A549 (cell line): ENCODE data around the gene TP53INP2.
"Not testable (repeated sequence)": the region's sequence is repeated elsewhere in the genome, so short reads cannot be mapped to it uniquely, and the experiment has no call there.

Experiments used
- EP300 ChIP-seq, 2 experiments: fragments of >200 bp; sonication (Bioruptor Twin); formaldehyde crosslinking; IDR thresholded peaks; 2 replicates in 1 of 2; 3 replicates in 1 of 2; pipeline ENCODE4 v1.6.1; 2016 to 2017
- ESRRA ChIP-seq: fragments of 150-350 bp; IDR thresholded peaks from 2 replicates; pipeline ENCODE4 v1.6.1; 2014; ENCODE audit warnings: mild to moderate bottlenecking, low read length, borderline replicate concordance
- FOSB ChIP-seq: fragments of 250-450 bp; sonication (Bioruptor Pico); IDR thresholded peaks from 2 replicates; pipeline ENCODE4 v1.5.0; 2020; ENCODE audit warnings: mild to moderate bottlenecking, moderate library complexity
- KDM5A ChIP-seq: fragments of 200-600 bp; sonication (generic); IDR thresholded peaks from 2 replicates; pipeline ENCODE4 v1.6.1; 2016; ENCODE audit warnings: antibody characterized with exemption, mild to moderate bottlenecking
- MYC ChIP-seq: IDR thresholded peaks from 2 replicates; pipeline ENCODE4 v1.6.1; 2012; ENCODE audit warnings: mild to moderate bottlenecking, inconsistent platforms, low read length, improper control_type of control experiment, borderline replicate concordance
- NR3C1 ChIP-seq: fragments of >200 bp; sonication (Bioruptor Twin); formaldehyde crosslinking; IDR thresholded peaks from 3 replicates; pipeline ENCODE4 v1.6.1; 2017
- POLR2A ChIP-seq: IDR thresholded peaks from 2 replicates; pipeline ENCODE4 v1.6.1; 2012; ENCODE audit warnings: mild to moderate bottlenecking, low read length
- TF ChIP-seq, protein P1 (sequence below): fragments of >200 bp; sonication (Bioruptor Twin); formaldehyde crosslinking; IDR thresholded peaks from 3 replicates; pipeline ENCODE4 v1.5.1; 2016
- TF ChIP-seq, protein P2 (sequence below): fragments of 200-600 bp; sonication (generic); IDR thresholded peaks from 2 replicates; pipeline ENCODE4 v1.6.1; 2016; ENCODE audit warnings: antibody characterized with exemption, mild to moderate bottlenecking, moderate library complexity
- TF ChIP-seq, protein P3 (sequence below): fragments of 450-650 bp; IDR thresholded peaks from 2 replicates; pipeline ENCODE4 v1.6.1; 2014; ENCODE audit warnings: antibody characterized with exemption

DNA sequence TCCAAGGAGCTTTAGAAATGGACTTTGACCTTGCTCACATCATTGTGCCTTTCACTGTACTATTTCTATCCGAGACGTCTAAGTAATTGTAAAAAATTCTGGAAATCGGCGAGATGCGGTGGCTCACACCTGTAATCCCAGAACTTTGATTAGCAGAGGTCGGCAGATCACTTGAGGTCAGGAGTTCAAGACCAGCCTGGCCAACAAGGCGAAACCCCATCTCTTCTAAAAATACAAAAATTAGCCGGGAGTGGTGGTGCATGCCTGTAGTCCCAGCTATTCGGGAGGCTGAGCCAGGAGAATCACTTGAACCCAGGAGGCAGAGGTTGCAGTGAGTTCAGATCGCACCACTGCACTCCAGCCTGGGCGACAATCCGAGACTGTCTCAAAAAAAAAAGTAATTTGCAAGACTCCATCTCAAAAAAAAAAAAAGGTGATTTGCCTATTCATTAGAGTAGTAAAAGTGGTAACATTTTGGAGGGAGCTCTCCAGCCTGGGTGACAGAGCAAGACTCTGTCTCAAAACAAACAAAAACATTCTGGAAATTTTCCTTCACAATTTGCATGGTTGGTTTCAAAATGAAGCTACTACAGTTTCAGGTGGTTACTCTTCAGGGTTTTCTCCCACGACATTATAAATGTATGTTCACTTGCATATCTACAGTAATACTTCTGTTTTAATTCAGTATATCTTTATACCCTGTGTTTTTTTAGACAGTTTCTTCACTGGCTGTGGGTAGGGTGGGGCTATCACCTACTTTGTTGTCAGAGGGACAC is 15.3 kb downstream of the TP53INP2 start:
- TF ChIP-seq, protein P1, sequence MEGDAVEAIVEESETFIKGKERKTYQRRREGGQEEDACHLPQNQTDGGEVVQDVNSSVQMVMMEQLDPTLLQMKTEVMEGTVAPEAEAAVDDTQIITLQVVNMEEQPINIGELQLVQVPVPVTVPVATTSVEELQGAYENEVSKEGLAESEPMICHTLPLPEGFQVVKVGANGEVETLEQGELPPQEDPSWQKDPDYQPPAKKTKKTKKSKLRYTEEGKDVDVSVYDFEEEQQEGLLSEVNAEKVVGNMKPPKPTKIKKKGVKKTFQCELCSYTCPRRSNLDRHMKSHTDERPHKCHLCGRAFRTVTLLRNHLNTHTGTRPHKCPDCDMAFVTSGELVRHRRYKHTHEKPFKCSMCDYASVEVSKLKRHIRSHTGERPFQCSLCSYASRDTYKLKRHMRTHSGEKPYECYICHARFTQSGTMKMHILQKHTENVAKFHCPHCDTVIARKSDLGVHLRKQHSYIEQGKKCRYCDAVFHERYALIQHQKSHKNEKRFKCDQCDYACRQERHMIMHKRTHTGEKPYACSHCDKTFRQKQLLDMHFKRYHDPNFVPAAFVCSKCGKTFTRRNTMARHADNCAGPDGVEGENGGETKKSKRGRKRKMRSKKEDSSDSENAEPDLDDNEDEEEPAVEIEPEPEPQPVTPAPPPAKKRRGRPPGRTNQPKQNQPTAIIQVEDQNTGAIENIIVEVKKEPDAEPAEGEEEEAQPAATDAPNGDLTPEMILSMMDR: not testable (repeated sequence)
- not testable (repeated sequence) for TF ChIP-seq ESRRA; POLR2A; EP300 (IDR thresholded peaks at IDR 0.05); MYC; FOSB (CRISPR knock-in tag); NR3C1; KDM5A
- TF ChIP-seq, protein P2, sequence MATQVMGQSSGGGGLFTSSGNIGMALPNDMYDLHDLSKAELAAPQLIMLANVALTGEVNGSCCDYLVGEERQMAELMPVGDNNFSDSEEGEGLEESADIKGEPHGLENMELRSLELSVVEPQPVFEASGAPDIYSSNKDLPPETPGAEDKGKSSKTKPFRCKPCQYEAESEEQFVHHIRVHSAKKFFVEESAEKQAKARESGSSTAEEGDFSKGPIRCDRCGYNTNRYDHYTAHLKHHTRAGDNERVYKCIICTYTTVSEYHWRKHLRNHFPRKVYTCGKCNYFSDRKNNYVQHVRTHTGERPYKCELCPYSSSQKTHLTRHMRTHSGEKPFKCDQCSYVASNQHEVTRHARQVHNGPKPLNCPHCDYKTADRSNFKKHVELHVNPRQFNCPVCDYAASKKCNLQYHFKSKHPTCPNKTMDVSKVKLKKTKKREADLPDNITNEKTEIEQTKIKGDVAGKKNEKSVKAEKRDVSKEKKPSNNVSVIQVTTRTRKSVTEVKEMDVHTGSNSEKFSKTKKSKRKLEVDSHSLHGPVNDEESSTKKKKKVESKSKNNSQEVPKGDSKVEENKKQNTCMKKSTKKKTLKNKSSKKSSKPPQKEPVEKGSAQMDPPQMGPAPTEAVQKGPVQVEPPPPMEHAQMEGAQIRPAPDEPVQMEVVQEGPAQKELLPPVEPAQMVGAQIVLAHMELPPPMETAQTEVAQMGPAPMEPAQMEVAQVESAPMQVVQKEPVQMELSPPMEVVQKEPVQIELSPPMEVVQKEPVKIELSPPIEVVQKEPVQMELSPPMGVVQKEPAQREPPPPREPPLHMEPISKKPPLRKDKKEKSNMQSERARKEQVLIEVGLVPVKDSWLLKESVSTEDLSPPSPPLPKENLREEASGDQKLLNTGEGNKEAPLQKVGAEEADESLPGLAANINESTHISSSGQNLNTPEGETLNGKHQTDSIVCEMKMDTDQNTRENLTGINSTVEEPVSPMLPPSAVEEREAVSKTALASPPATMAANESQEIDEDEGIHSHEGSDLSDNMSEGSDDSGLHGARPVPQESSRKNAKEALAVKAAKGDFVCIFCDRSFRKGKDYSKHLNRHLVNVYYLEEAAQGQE: not testable (repeated sequence)
- TF ChIP-seq, protein P3, sequence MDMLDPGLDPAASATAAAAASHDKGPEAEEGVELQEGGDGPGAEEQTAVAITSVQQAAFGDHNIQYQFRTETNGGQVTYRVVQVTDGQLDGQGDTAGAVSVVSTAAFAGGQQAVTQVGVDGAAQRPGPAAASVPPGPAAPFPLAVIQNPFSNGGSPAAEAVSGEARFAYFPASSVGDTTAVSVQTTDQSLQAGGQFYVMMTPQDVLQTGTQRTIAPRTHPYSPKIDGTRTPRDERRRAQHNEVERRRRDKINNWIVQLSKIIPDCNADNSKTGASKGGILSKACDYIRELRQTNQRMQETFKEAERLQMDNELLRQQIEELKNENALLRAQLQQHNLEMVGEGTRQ: not testable (repeated sequence)
